Bladder microvascular endothelial cell (primary cell): ENCODE results near the gene MID2. TPM values are rescaled to one million over a fixed set of nuclear protein-coding genes. Genes with fewer than 3 reads are reported as not detected.

Source experiments
- total RNA-seq: library from RNA; depleted of rRNA; stranded (reverse); fragments of >200 nt; gene quantifications from 2 replicates; pipeline ENCODE4 v1.2.3, GENCODE V29; 2014

Gene MID2, protein sequence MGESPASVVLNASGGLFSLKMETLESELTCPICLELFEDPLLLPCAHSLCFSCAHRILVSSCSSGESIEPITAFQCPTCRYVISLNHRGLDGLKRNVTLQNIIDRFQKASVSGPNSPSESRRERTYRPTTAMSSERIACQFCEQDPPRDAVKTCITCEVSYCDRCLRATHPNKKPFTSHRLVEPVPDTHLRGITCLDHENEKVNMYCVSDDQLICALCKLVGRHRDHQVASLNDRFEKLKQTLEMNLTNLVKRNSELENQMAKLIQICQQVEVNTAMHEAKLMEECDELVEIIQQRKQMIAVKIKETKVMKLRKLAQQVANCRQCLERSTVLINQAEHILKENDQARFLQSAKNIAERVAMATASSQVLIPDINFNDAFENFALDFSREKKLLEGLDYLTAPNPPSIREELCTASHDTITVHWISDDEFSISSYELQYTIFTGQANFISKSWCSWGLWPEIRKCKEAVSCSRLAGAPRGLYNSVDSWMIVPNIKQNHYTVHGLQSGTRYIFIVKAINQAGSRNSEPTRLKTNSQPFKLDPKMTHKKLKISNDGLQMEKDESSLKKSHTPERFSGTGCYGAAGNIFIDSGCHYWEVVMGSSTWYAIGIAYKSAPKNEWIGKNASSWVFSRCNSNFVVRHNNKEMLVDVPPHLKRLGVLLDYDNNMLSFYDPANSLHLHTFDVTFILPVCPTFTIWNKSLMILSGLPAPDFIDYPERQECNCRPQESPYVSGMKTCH
- total RNA-seq, result 41.8 and 138 TPM in 2 replicates

DNA sequence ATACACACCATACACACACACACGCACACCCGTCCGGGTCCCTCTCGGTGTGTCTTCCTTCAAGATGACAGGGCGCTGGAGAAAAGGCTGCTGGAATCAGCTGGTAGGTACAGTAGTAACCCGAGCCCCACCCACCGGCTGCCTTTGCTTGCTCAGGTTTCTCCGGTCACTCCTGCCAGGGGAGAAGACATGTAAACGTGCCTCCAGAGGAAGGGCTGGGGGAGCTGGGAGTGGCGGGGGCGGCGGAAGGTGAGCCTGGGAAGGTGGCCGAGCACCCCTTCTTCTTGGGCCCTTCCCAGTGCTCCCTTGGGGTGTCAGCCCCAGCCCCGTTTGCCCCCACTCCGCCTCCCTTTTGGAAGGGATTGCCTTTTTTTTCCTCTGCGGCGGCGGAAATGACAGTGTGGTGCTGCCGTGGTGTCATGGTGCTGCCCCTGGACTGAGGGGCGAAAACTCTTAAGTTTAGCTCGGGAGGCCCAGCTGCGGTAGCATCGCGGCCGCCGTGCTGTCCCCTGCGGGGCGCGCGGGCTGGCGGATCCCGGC lies at the start of gene MID2:
Gene MID2 (plus strand): TSS at position 169 of the 540 bp plus-strand sequence. CDS start 561 bp downstream, outside the sequence.

DNA sequence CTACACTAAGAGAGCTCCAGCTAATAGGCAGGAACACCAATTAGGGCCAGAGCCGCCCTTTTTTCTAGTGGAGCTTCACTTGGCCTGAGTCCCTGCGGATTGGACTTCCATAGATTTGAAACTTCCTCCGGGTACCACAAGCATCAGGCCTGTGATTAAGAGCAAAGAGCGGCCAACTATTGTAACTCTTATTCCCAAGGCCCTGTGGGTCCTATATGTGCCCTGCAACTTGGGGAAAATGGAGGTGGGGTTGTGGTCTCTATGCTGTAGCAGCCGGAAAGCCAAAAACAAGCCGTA lies 48.2 kb upstream of the MID2 start, which contains the start of gene NCBP2L:
Gene NCBP2L (plus strand): TSS at position 198 of the 297 bp plus-strand sequence. CDS start 16,488 bp downstream, outside the sequence.

Other genes starting within 250 kb of the MID2 start
- gene PRPS1, start 197.4 kb upstream of the MID2 start, total RNA-seq, result 20.4 and 35.9 TPM in 2 replicates
- gene TSC22D3, start 50.1 kb upstream of the MID2 start, total RNA-seq, result 18.6 and 24.8 TPM in 2 replicates
- gene NCBP2L, start 48.1 kb upstream of the MID2 start, total RNA-seq, result not detected in 2 replicates
- not detected in 2 replicates for gene TEX13B, start 156.5 kb downstream of the MID2 start, total RNA-seq
- gene VSIG1, start 219.2 kb downstream of the MID2 start, total RNA-seq, result 0.81 and 1.0 TPM in 2 replicates